IMR-90 (cell line): Measurements from ENCODE around the gene C5AR1. TPM values are rescaled to one million over a fixed set of nuclear protein-coding genes. Genes with fewer than 3 reads are reported as not detected.

Source experiments
- ATAC-seq: fragments of 200-7000 bp; cut with Tn5 transposase; 2 replicates; pipeline ENCODE4 v1.9.1; 2020; ENCODE audit warnings: low read depth, mild to moderate bottlenecking, moderate library complexity
- BruUV-seq: library from RNA; stranded (reverse); fragments of 400-500 nt; replicated peaks from 2 replicates; lab custom pipeline; 2021; lab: Mats Ljungman, UMichigan
- CTCF ChIA-PET: fragments of 300-600 bp; formaldehyde crosslinking; extraction: SDS; loops from one replicate; lab custom pipeline; 2021; ENCODE audit warnings: antibody characterized with exemption; lab: Yijun Ruan, JAX
- POLR2A ChIA-PET: fragments of 300-600 bp; sonication (Branson Sonifier 250); formaldehyde crosslinking; loops from one replicate; lab custom pipeline; 2022; ENCODE audit warnings: antibody characterized with exemption; ENCODE audit not compliant: unreplicated experiment; lab: Charles Lee
- DNase-seq: peaks from one replicate; pipeline ENCODE4 v3.0.0; 2013
- H2AFZ ChIP-seq: replicated peaks from 2 replicates; pipeline ENCODE3; 2013; ENCODE audit warnings: low read length, mild to moderate bottlenecking; ENCODE audit not compliant: poor library complexity
- H2AK5ac ChIP-seq: 2 replicates; pipeline ENCODE4 v1.6.1; 2013; ENCODE audit warnings: low read depth, low read length, inconsistent platforms
- H2AK9ac ChIP-seq: replicated peaks from 2 replicates; pipeline ENCODE3; 2013; ENCODE audit warnings: mild to moderate bottlenecking, low read depth, low read length, moderate library complexity; ENCODE audit not compliant: poor library complexity
- H2BK120ac ChIP-seq: 2 replicates; pipeline ENCODE4 v1.6.1; 2013; ENCODE audit warnings: low read depth, low read length, inconsistent platforms
- H2BK15ac ChIP-seq: 3 replicates; pipeline ENCODE4 v1.6.1; 2013; ENCODE audit warnings: low read depth, low read length, inconsistent platforms
- H2BK20ac ChIP-seq: 2 replicates; pipeline ENCODE4 v1.6.1; 2013; ENCODE audit warnings: low read depth, mild to moderate bottlenecking, inconsistent platforms, low read length, moderate library complexity
- H2BK5ac ChIP-seq: 2 replicates; pipeline ENCODE4 v1.6.1; 2013; ENCODE audit warnings: mild to moderate bottlenecking, low read depth, low read length, inconsistent platforms; ENCODE audit not compliant: poor library complexity, severe bottlenecking
- H3K14ac ChIP-seq: replicated peaks from 2 replicates; pipeline ENCODE4 v1.6.1; 2013; ENCODE audit warnings: low read depth, low read length, inconsistent platforms
- H3K18ac ChIP-seq: 2 replicates; pipeline ENCODE4 v1.6.1; 2013; ENCODE audit warnings: low read depth, low read length, control low read depth
- H3K23ac ChIP-seq: 2 replicates; pipeline ENCODE4 v1.6.1; 2013; ENCODE audit warnings: low read depth, low read length, inconsistent platforms
- H3K27ac ChIP-seq: 2 replicates; pipeline ENCODE4 v1.5.1; 2013; ENCODE audit warnings: mild to moderate bottlenecking, control low read depth, low read length; ENCODE audit not compliant: insufficient read depth
- H3K27me3 ChIP-seq: 2 replicates; pipeline ENCODE4 v1.6.1; 2013; ENCODE audit warnings: low read length; ENCODE audit not compliant: control insufficient read depth, insufficient read depth
- H3K36me3 ChIP-seq: 2 replicates; pipeline ENCODE4 v1.6.1; 2013; ENCODE audit warnings: low read length, mixed read lengths; ENCODE audit not compliant: control insufficient read depth, insufficient read depth
- H3K4ac ChIP-seq: 2 replicates; pipeline ENCODE4 v1.6.1; 2013; ENCODE audit warnings: low read depth, low read length, inconsistent platforms
- H3K4me1 ChIP-seq: 2 replicates; pipeline ENCODE4 v1.6.1; 2013; ENCODE audit warnings: low read length, mixed read lengths; ENCODE audit not compliant: control insufficient read depth, insufficient read depth
- H3K4me2 ChIP-seq: 2 replicates; pipeline ENCODE4 v1.6.1; 2013; ENCODE audit warnings: low read depth, mild to moderate bottlenecking, control low read depth, low read length, moderate library complexity
- H3K4me3 ChIP-seq: 2 replicates; pipeline ENCODE4 v1.5.1; 2013; ENCODE audit warnings: low read depth, mild to moderate bottlenecking, control low read depth, low read length, moderate library complexity; ENCODE audit not compliant: insufficient read depth
- H3K56ac ChIP-seq: 2 replicates; pipeline ENCODE4 v1.6.1; 2013; ENCODE audit warnings: low read length, inconsistent platforms; ENCODE audit not compliant: insufficient read depth; ENCODE audit errors: extremely low read depth
- H3K79me1 ChIP-seq, 2 experiments: 2 replicates each; pipeline ENCODE4 v1.6.1; 2013; ENCODE audit warnings: low read length in 2 of 2, inconsistent platforms in 1 of 2, low read depth in 1 of 2
- H3K9ac ChIP-seq: 2 replicates; pipeline ENCODE4 v1.6.1; 2013; ENCODE audit warnings: low read depth, low read length, control low read depth
- H3K9me1 ChIP-seq: 2 replicates; pipeline ENCODE4 v1.6.1; 2013; ENCODE audit warnings: low read length, inconsistent platforms; ENCODE audit not compliant: insufficient read depth
- H3K9me3 ChIP-seq: 2 replicates; pipeline ENCODE4 v1.6.1; 2013; ENCODE audit warnings: low read length; ENCODE audit not compliant: control insufficient read depth, insufficient read depth
- H4K20me1 ChIP-seq: 2 replicates; pipeline ENCODE4 v1.6.1; 2013; ENCODE audit warnings: low read length, inconsistent platforms; ENCODE audit not compliant: insufficient read depth
- H4K5ac ChIP-seq: 2 replicates; pipeline ENCODE4 v1.6.1; 2013; ENCODE audit warnings: mild to moderate bottlenecking, low read depth, low read length, control low read depth
- H4K8ac ChIP-seq, 2 experiments: 2 replicates each; pipeline ENCODE4 v1.6.1; 2013; ENCODE audit warnings: low read depth in 2 of 2, low read length in 2 of 2, control low read depth in 1 of 2, inconsistent platforms in 1 of 2
- H4K91ac ChIP-seq: 2 replicates; pipeline ENCODE4 v1.6.1; 2013; ENCODE audit warnings: low read depth, low read length, inconsistent platforms; ENCODE audit not compliant: insufficient read depth
- BHLHE40 ChIP-seq: fragments of 150-350 bp; IDR thresholded peaks from 2 replicates; pipeline ENCODE4 v1.6.1; 2016; ENCODE audit warnings: mild to moderate bottlenecking, low read depth, low read length
- CEBPB ChIP-seq: IDR thresholded peaks from 2 replicates; pipeline ENCODE4 v1.6.1; 2012; ENCODE audit warnings: low read depth, low read length, improper control_type of control experiment
- MAFK ChIP-seq: IDR thresholded peaks from 2 replicates; pipeline ENCODE4 v1.6.1; 2012; ENCODE audit warnings: low read depth, low read length, improper control_type of control experiment
- MAZ ChIP-seq: IDR thresholded peaks from 2 replicates; pipeline ENCODE4 v1.6.1; 2012; ENCODE audit warnings: low read depth, mild to moderate bottlenecking, low read length, improper control_type of control experiment, moderate library complexity, borderline replicate concordance
- RCOR1 ChIP-seq: IDR thresholded peaks from 2 replicates; pipeline ENCODE4 v1.6.1; 2012; ENCODE audit warnings: mild to moderate bottlenecking, low read length, improper control_type of control experiment; ENCODE audit not compliant: insufficient replicate concordance
- USF2 ChIP-seq: fragments of 150-350 bp; IDR thresholded peaks from 2 replicates; pipeline ENCODE4 v1.6.1; 2017; ENCODE audit warnings: mild to moderate bottlenecking, antibody characterized with exemption, low read length, low read depth
- WGBS, 2 experiments: methylation state at CpG; one replicate each; pipeline versions ENCODE4 v1.1.5 to v1.1.7; 2013; ENCODE audit warnings: missing lambda C conversion rate in 2 of 2; ENCODE audit not compliant: insufficient read length in 1 of 2; ENCODE audit errors: extremely low coverage in 2 of 2; 5-methylcytosine and 5-hydroxymethylcytosine counted together
- dilution Hi-C: fragments of 300-500 bp; cut with HindIII; formaldehyde crosslinking; loops from one replicate; pipeline ENCODE4 v1.14.3; 2018; ENCODE audit warnings: low sequenced_read_pairs; ENCODE audit not compliant: unreplicated experiment
- in situ Hi-C: fragments of 300-500 bp; cut with MboI; formaldehyde crosslinking; loops from 3 replicates; pipeline ENCODE4 v1.14.3; 2019; ENCODE audit warnings: low sequenced_read_pairs, inconsistent platforms, mixed read lengths
- intact Hi-C: fragments of 100-400 bp; cut with micrococcal nuclease; formaldehyde crosslinking; loops from 2 replicates; pipeline ENCODE4 v1.10.0; 2022
- polyA plus RNA-seq, 3 experiments: library from polyadenylated mRNA; depleted of rRNA; stranded (reverse); fragments of >200 nt; gene quantifications; 2 replicates each; pipeline ENCODE4 v1.2.3, GENCODE V29; 2012; ENCODE audit warnings: low replicate concordance in 1 of 3
- total RNA-seq: library from RNA; depleted of rRNA; stranded (reverse); fragments of >200 nt; gene quantifications from 2 replicates; pipeline ENCODE4 v1.2.3, GENCODE V29; 2012

Gene C5AR1
- total and polyA plus RNA-seq, 2 of the 4 experiments (the other 2 are of a cell fraction) = under 0.01 to 1.0 TPM

GRCh38 chr19:47330466-47330869, 20.8 kb downstream of the C5AR1 start:
- H3K4me3 ChIP-seq = no peak overlapping the region
- 0 out of 2 replicates have a peak overlapping the region, but pooled peaks have one; percentile 0 for H3K56ac ChIP-seq
- H3K4me1 ChIP-seq = peaks cover 3% of the 10 kb centered on the region; the same call in 1 of the 2 replicates
- peak overlapping the region; percentile 71 for H2BK120ac ChIP-seq
- peak; percentile 90 for ATAC-seq
- no peak for TF ChIP-seq MAZ
- no peak for TF ChIP-seq BHLHE40
- TF ChIP-seq MAFK = no peak
- TF ChIP-seq RCOR1 = no peak
- no peak for TF ChIP-seq CEBPB
- TF ChIP-seq USF2 = no peak
- H3K27ac ChIP-seq = peak overlapping the region; percentile 60
- ChIA-PET POLR2A (no interaction called here), CTCF (no interaction called here)
- no TSS peak for BruUV-seq
- H3K36me3 ChIP-seq = no peaks in the 10 kb centered on the region
- peak overlapping the region; percentile 52; the same call in 1 of the 2 replicates for H3K23ac ChIP-seq
- peak overlapping the region; percentile 72; the same call in 1 of the 3 replicates for H2BK15ac ChIP-seq
- H3K14ac ChIP-seq = peak overlapping the region; percentile 77
- H3K18ac ChIP-seq = peak overlapping the region; percentile 39
- peak overlapping the region; percentile 35 for H4K5ac ChIP-seq
- H3K27me3 ChIP-seq = no peaks in the 10 kb centered on the region
- in situ Hi-C loops = no loop called here
- no CpG with 5 or more reads among the region's 9 CpGs for WGBS, 2 experiments
- H3K9me3 ChIP-seq = no peaks in the 10 kb centered on the region
- H4K8ac ChIP-seq = peak overlapping the region; percentile 56 to 83; a peak in 3 of 4 replicates
- H2AK9ac ChIP-seq = no peak overlapping the region
- H3K4me2 ChIP-seq = peak overlapping the region; percentile 38
- H3K9ac ChIP-seq = peak overlapping the region; percentile 48
- dilution Hi-C loops = no loop called here
- H2BK5ac ChIP-seq = peak overlapping the region; percentile 25
- H2BK20ac ChIP-seq = peak overlapping the region; percentile 8; the same call in 1 of the 2 replicates
- H3K79me1 ChIP-seq = no peaks in the 10 kb centered on the region
- H3K4ac ChIP-seq = peak overlapping the region; percentile 74
- DNase-seq = peak; percentile 59
- no peak overlapping the region; the same call in 1 of the 2 replicates for H2AK5ac ChIP-seq
- H3K9me1 ChIP-seq = 0 out of 2 replicates have a peak, but pooled peaks cover 4% of the 10 kb centered on the region
- peak overlapping the region; percentile 15 for H4K91ac ChIP-seq
- H2AFZ ChIP-seq = peak overlapping the region; percentile 82
- H4K20me1 ChIP-seq = no peaks in the 10 kb centered on the region
- intact Hi-C loops = no loop called here
